Lung (tissue), 12 donors: ENCODE data around the gene NCBP1. TPM values are rescaled to one million over a fixed set of nuclear protein-coding genes. Genes with fewer than 3 reads are reported as not detected.

Source experiments
- ATAC-seq: fragments of 200-7000 bp; cut with Tn5 transposase; one replicate; pipeline ENCODE4 v1.9.1; 2020; ENCODE audit warnings: moderate number of reproducible peaks; ENCODE audit not compliant: insufficient read depth, low FRiP score
- DNase-seq, 3 donors: peaks; one replicate each; pipeline ENCODE4 v3.0.0-alpha.2; 2013 to 2017
- H3K27ac ChIP-seq, 2 donors: one replicate each; pipeline ENCODE4 v1.5.1; 2013; ENCODE audit warnings: mild to moderate bottlenecking in 2 of 2, moderate library complexity in 2 of 2, control low read depth in 1 of 2, inconsistent platforms in 1 of 2, low read depth in 1 of 2, low read length in 1 of 2
- H3K27me3 ChIP-seq, 3 donors: one replicate each; pipeline ENCODE4 v1.5.1; 2013; ENCODE audit warnings: low read length in 2 of 3; ENCODE audit not compliant: control insufficient read depth in 3 of 3, insufficient read depth in 3 of 3
- H3K36me3 ChIP-seq, 4 donors: one replicate each; pipeline ENCODE4 v1.5.1; 2013; ENCODE audit warnings: low read length in 4 of 4, mild to moderate bottlenecking in 1 of 4, moderate library complexity in 1 of 4; ENCODE audit not compliant: control insufficient read depth in 4 of 4, insufficient read depth in 4 of 4
- H3K4me1 ChIP-seq, 5 donors: one replicate each; pipeline ENCODE4 v1.5.1; 2013; ENCODE audit warnings: low read length in 5 of 5, mild to moderate bottlenecking in 2 of 5, moderate library complexity in 1 of 5; ENCODE audit not compliant: control insufficient read depth in 5 of 5, insufficient read depth in 5 of 5
- H3K4me3 ChIP-seq: one replicate; pipeline ENCODE4 v1.5.1; 2013; ENCODE audit warnings: mild to moderate bottlenecking, control low read depth, moderate library complexity
- H3K9ac ChIP-seq, 2 donors: one replicate each; pipeline ENCODE4 v1.5.1; 2013; ENCODE audit warnings: low read length in 2 of 2, control low read depth in 1 of 2; ENCODE audit not compliant: insufficient read depth in 1 of 2
- H3K9me3 ChIP-seq, 4 donors: one replicate each; pipeline ENCODE4 v1.5.1; 2013; ENCODE audit warnings: low read length in 3 of 4, mild to moderate bottlenecking in 1 of 4, moderate library complexity in 1 of 4; ENCODE audit not compliant: control insufficient read depth in 4 of 4, insufficient read depth in 3 of 4
- WGBS, 2 donors: extraction: QIAGEN DNeasy Blood & Tissue Kit; methylation state at CpG; one replicate each; pipeline ENCODE4 v1.1.7; 2013; 5-methylcytosine and 5-hydroxymethylcytosine counted together
- polyA plus RNA-seq, 2 donors: library from polyadenylated mRNA; stranded (reverse); fragments of 200-250 nt; gene quantifications; one replicate each; pipeline ENCODE4 v1.2.1, GENCODE V29; 2013
- total RNA-seq, 2 donors: library from RNA; depleted of rRNA in 1 of 2; stranded (reverse); fragments of >200 nt in 1 of 2; gene quantifications; one replicate each; pipeline ENCODE4 v1.2.1, GENCODE V29; 2014 to 2021
- TF ChIP-seq, protein P1 (sequence below): IDR thresholded peaks from 2 replicates; pipeline ENCODE4 v1.5.1; 2012; ENCODE audit warnings: mild to moderate bottlenecking; ENCODE audit errors: control extremely low read depth, extremely low read depth
- donor health status: control.
- donor health status: control.
- donor health status: Bipolar disorder and iron deficiency.
- donor health status: healthy.
- donor health status: DM: yes; HTN: yes; CAD: no.

Gene NCBP1
- total and polyA plus RNA-seq, 4 donors = 6.5 to 30.0 (median 18.1) TPM

DNA sequence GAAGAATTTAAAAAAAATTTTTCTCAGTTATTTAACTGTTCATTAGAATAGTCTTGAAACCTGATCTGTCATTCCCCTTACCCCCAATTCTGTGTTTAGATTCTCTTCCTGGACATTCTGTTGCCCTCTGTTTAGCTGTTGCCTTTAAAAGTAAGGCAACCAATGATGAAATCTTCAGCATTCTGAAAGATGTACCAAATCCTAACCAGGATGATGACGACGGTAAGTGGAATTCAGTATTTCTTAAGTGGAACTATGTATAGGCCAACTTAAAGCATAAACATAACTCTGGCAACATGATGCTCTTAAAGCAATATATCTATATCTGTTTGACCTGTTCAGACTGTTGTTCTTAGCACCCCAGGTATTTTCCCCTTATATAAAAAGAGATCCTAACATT lies 27.2 kb downstream of the NCBP1 start:
- 90 to 95% methylated on average over 2 of the region's 2 CpGs for WGBS, 2 donors
- ATAC-seq (no peak), DNase-seq (no peak)
- Histone ChIP-seq H3K36me3 (peaks cover 30 to 73% (median 47%) of the 10 kb centered on the region in 4 donors), H3K4me1 (peaks cover 0 to 4% (median 0%) of the 10 kb centered on the region in 5 donors), H3K27ac (no peak overlapping the region), H3K4me3 (no peak overlapping the region), H3K27me3 (no peaks in the 10 kb centered on the region), H3K9me3 (no peaks in the 10 kb centered on the region), H3K9ac (no peak overlapping the region)
- TF ChIP-seq, protein P1, sequence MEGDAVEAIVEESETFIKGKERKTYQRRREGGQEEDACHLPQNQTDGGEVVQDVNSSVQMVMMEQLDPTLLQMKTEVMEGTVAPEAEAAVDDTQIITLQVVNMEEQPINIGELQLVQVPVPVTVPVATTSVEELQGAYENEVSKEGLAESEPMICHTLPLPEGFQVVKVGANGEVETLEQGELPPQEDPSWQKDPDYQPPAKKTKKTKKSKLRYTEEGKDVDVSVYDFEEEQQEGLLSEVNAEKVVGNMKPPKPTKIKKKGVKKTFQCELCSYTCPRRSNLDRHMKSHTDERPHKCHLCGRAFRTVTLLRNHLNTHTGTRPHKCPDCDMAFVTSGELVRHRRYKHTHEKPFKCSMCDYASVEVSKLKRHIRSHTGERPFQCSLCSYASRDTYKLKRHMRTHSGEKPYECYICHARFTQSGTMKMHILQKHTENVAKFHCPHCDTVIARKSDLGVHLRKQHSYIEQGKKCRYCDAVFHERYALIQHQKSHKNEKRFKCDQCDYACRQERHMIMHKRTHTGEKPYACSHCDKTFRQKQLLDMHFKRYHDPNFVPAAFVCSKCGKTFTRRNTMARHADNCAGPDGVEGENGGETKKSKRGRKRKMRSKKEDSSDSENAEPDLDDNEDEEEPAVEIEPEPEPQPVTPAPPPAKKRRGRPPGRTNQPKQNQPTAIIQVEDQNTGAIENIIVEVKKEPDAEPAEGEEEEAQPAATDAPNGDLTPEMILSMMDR = no peak

DNA sequence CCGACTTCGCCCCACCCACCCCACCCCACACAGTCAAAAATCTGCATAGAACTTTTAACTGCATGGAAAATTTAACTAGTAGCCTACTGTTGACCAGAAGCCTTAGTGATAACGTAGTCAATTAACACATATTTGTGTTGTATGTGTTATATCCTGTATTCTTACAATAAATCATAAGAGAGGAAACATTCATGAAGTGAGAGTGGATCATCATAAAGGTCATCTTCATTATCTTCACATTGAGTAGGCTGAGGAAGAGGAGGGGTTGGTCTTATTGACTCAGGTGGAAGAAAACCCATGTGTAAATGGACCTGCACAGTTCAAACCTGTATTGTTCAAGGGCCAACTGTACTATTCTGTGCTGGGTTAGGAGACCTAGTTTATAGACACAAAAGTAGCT lies 32.1 kb downstream of the NCBP1 start:
- Histone ChIP-seq H3K9ac (no peak overlapping the region), H3K4me1 (peaks cover 0 to under 1% (median 0%) of the 10 kb centered on the region in 5 donors), H3K27me3 (no peaks in the 10 kb centered on the region), H3K4me3 (no peak overlapping the region), H3K9me3 (no peaks in the 10 kb centered on the region), H3K27ac (no peak overlapping the region), H3K36me3 (peaks cover 41 to 65% (median 50%) of the 10 kb centered on the region in 4 donors)
- ATAC-seq (no peak), DNase-seq (no peak)
- WGBS, 2 donors = 93 to 95% methylated on average over 3 of the region's 3 CpGs
- TF ChIP-seq, protein P1 = no peak

DNA sequence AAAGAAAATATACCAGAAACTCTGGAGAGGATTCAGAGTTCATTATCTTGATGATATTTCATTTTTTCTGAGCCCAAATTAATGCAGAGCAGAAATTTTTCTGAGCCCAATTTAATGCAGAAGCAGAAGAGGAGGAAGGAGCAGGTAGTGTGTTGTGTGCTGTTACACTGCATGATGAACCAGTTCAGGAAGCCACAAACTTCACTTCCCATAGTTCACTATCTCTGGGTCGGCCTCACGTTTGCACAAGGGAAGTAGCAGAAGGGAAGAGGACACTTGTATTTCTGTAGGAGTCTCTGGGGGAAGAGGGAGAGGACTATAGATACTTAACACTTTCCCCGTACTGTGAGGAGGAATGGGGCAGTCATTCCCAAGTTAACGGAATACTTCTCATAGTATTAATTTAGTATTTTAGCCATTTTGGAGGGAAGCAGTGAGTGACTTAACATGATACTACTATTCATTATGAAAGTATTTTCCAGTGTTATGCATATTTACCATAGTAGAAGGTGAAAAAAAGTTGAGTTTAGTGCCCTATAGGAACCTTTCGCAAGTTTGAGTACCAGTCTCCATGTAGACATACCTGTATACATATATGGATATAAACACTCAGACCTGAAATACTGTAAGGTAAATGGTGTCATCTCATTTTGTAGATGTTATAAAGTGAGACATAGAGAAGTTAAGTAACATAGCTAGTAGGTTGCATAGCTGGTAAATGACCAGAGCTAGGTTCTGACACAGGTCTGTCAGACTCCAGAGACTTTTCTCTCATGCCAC lies 33.5 kb downstream of the NCBP1 start:
- Histone ChIP-seq H3K4me3 (no peak overlapping the region), H3K36me3 (peaks cover 41 to 61% (median 53%) of the 10 kb centered on the region in 4 donors), H3K9me3 (no peaks in the 10 kb centered on the region), H3K4me1 (peaks cover 0 to 2% (median 0%) of the 10 kb centered on the region in 5 donors), H3K9ac (no peak overlapping the region), H3K27ac (no peak overlapping the region), H3K27me3 (no peaks in the 10 kb centered on the region)
- 58 to 70% methylated on average over 5 of the region's 5 CpGs for whole genome bisulfite sequencing, 2 donors
- no peak for ATAC-seq
- TF ChIP-seq, protein P1 = no peak
- no peak for DNase-seq
